RWPE1 (cell line): ENCODE results near the gene PRKCZ.

Source experiments
- CTCF ChIA-PET: fragments of 350-600 bp; sonication (Branson Sonifier 250); formaldehyde crosslinking; extraction: SDS; loops from one replicate; lab custom pipeline; 2021; lab: Yijun Ruan, JAX
- POLR2A ChIA-PET: fragments of 400-600 bp; formaldehyde crosslinking; extraction: SDS; loops from one replicate; lab custom pipeline; 2020; ENCODE audit warnings: antibody characterized with exemption; ENCODE audit not compliant: low non-redundant PET; lab: Yijun Ruan, JAX
- DNase-seq: peaks from one replicate; pipeline ENCODE4 v3.0.0; 2012; ENCODE audit warnings: low spot score
- H3K27ac ChIP-seq: fragments of 450-650 bp; 2 replicates; pipeline ENCODE4 v1.5.1; 2017
- CTCF ChIP-seq: fragments of 450-650 bp; conservative IDR thresholded peaks from 2 replicates; pipeline ENCODE4 v1.5.1; 2017; ENCODE audit warnings: low read depth, mild to moderate bottlenecking

The PRKCZ gene

GRCh38 chr1:2073382-2074230, 23.4 kb downstream of the PRKCZ start:
- H3K27ac ChIP-seq, result no peak overlapping the region
- ChIA-PET CTCF (interaction anchor here (0.6 kb wide), 1 partner anchor 16 kb away, joined by 4 read pairs; no protein-coding TSS in a partner anchor), POLR2A (no interaction called here)
- no peak for TF ChIP-seq CTCF
- no peak for DNase-seq

GRCh38 chr1:2074396-2074795, 24.2 kb downstream of the PRKCZ start:
- no peak for DNase-seq
- POLR2A ChIA-PET, result no interaction called here
- no peak for TF ChIP-seq CTCF
- no peak overlapping the region for H3K27ac ChIP-seq
- CTCF ChIA-PET, result no interaction called here

GRCh38 chr1:2074944-2075740, 24.9 kb downstream of the PRKCZ start:
- no peak overlapping the region for H3K27ac ChIP-seq
- CTCF ChIA-PET, result interaction anchor here (0.7 kb wide), 1 partner anchor 80 kb away, joined by 3 read pairs; no protein-coding TSS in a partner anchor
- POLR2A ChIA-PET, result no interaction called here
- no peak for TF ChIP-seq CTCF
- no peak for DNase-seq

- H3K27ac ChIP-seq, result no peak overlapping the region
- no peak for DNase-seq
- ChIA-PET POLR2A (no interaction called here), CTCF (no interaction called here)
- TF ChIP-seq CTCF, result no peak
Measured at GRCh38 chr1:2076826-2077225, 26.6 kb downstream of the PRKCZ start.

GRCh38 chr1:2078170-2078569, 28.0 kb downstream of the PRKCZ start:
- ChIA-PET POLR2A (no interaction called here), CTCF (no interaction called here)
- TF ChIP-seq CTCF, result no peak
- H3K27ac ChIP-seq, result no peak overlapping the region
- no peak for DNase-seq

GRCh38 chr1:2079396-2080085, 29.3 kb downstream of the PRKCZ start:
- ChIA-PET CTCF (interaction anchor here (0.7 kb wide), 1 partner anchor 66 kb away, joined by 6 read pairs; no protein-coding TSS in a partner anchor), POLR2A (no interaction called here)
- no peak overlapping the region for H3K27ac ChIP-seq
- TF ChIP-seq CTCF, result no peak
- no peak for DNase-seq
